SK-N-SH (cell line): Measurements from ENCODE around the gene MSANTD3. TPM values are rescaled to one million over a fixed set of nuclear protein-coding genes. Genes with fewer than 3 reads are reported as not detected.

ENCODE experiments used
- CTCF ChIA-PET: fragments of 300-600, 350-600 bp; formaldehyde crosslinking; extraction: SDS; loops from one replicate; lab custom pipeline; 2021; lab: Yijun Ruan, JAX
- POLR2A ChIA-PET: fragments of 350-600 bp; sonication (Branson Sonifier 250); formaldehyde crosslinking; extraction: SDS; loops from one replicate; lab custom pipeline; 2020; ENCODE audit warnings: antibody characterized with exemption, inconsistent platforms; lab: Yijun Ruan, JAX
- DNase-seq: peaks from one replicate; pipeline ENCODE4 v3.0.0; 2012
- H2AFZ ChIP-seq: fragments of 200-600 bp; sonication (generic); 2 replicates; pipeline ENCODE4 v1.8.1; 2016; ENCODE audit warnings: antibody characterized with exemption, mild to moderate bottlenecking, low read depth
- H3F3A ChIP-seq: fragments of 200-600 bp; sonication (generic); replicated peaks from 2 replicates; pipeline ENCODE3; 2016; ENCODE audit warnings: antibody characterized with exemption, mild to moderate bottlenecking; ENCODE audit not compliant: insufficient read depth
- H3K27ac ChIP-seq, 2 experiments: fragments of 200-500 bp in 1 of 2; fragments of 200-600 bp in 1 of 2; sonication (Bioruptor generic) in 1 of 2; sonication (generic), shearing (Covaris generic) in 1 of 2; 2 replicates each; pipeline versions ENCODE4 v1.5.1 to v1.6.1; 2014 to 2016; ENCODE audit warnings: low read depth in 2 of 2, inconsistent platforms in 1 of 2, low read length in 1 of 2, mild to moderate bottlenecking in 1 of 2, mixed read lengths in 1 of 2
- H3K27me3 ChIP-seq: fragments of 200-600 bp; sonication (generic), shearing (Covaris generic); 2 replicates; pipeline ENCODE4 v1.6.1; 2016; ENCODE audit warnings: mixed run types; ENCODE audit not compliant: insufficient read depth
- H3K36me3 ChIP-seq, 2 experiments: fragments of 200-500 bp in 1 of 2; fragments of 200-600 bp in 1 of 2; sonication (Bioruptor generic) in 1 of 2; sonication (generic) in 1 of 2; replicated peaks in 1 of 2; 2 replicates each; pipeline versions ENCODE3 to v1.5.1; 2014 to 2016; ENCODE audit warnings: low read length in 1 of 2, mild to moderate bottlenecking in 1 of 2; ENCODE audit not compliant: insufficient read depth in 2 of 2, control insufficient read depth in 1 of 2
- H3K4me1 ChIP-seq, 2 experiments: fragments of 200-500 bp in 1 of 2; fragments of 200-600 bp in 1 of 2; sonication (Bioruptor generic) in 1 of 2; sonication (generic), shearing (Covaris generic) in 1 of 2; 2 replicates each; pipeline versions ENCODE4 v1.5.1 to v1.6.1; 2014 to 2016; ENCODE audit warnings: low read depth in 1 of 2, low read length in 1 of 2, mixed run types in 1 of 2; ENCODE audit not compliant: insufficient read depth in 2 of 2, control insufficient read depth in 1 of 2
- H3K4me2 ChIP-seq: fragments of 200-600 bp; sonication (generic), shearing (Covaris generic); 2 replicates; pipeline ENCODE4 v1.6.1; 2017; ENCODE audit warnings: mixed run types
- H3K4me3 ChIP-seq, 2 experiments: fragments of 200-500 bp in 1 of 2; fragments of 200-600 bp in 1 of 2; sonication (Bioruptor generic) in 1 of 2; sonication (generic), shearing (Covaris generic) in 1 of 2; 2 replicates each; pipeline versions ENCODE4 v1.5.1 to v1.8.1; 2014 to 2016; ENCODE audit warnings: low read depth in 2 of 2, inconsistent platforms in 1 of 2, low read length in 1 of 2, mild to moderate bottlenecking in 1 of 2, mixed read lengths in 1 of 2, moderate library complexity in 1 of 2
- H3K79me2 ChIP-seq: fragments of 200-600 bp; sonication (generic); 2 replicates; pipeline ENCODE4 v1.8.1; 2017; ENCODE audit warnings: mild to moderate bottlenecking; ENCODE audit not compliant: insufficient read depth
- H3K9ac ChIP-seq: fragments of 200-600 bp; sonication (generic); 2 replicates; pipeline ENCODE4 v1.6.1; 2017; ENCODE audit warnings: mixed run types
- H3K9me2 ChIP-seq: fragments of 200-600 bp; sonication (generic); 2 replicates; pipeline ENCODE4 v1.6.1; 2017; ENCODE audit warnings: mixed run types
- H3K9me3 ChIP-seq: fragments of 200-600 bp; sonication (generic); 2 replicates; pipeline ENCODE4 v1.6.1; 2017; ENCODE audit warnings: mixed run types, mild to moderate bottlenecking, moderate library complexity
- H4K20me1 ChIP-seq: fragments of 200-600 bp; sonication (generic); 2 replicates; pipeline ENCODE4 v1.6.1; 2017; ENCODE audit warnings: mild to moderate bottlenecking, mixed run types; ENCODE audit not compliant: insufficient read depth
- CHD2 ChIP-seq: fragments of 150-350 bp; IDR thresholded peaks from 2 replicates; pipeline ENCODE4 v1.6.1; 2018; ENCODE audit warnings: low read length; ENCODE audit not compliant: partially characterized antibody
- EP300 ChIP-seq, 2 experiments: IDR thresholded peaks; 2 replicates each; pipeline versions ENCODE4 v1.4.0 to v1.6.1; 2012; ENCODE audit warnings: borderline replicate concordance in 1 of 2, low read depth in 1 of 2, low read length in 1 of 2
- EZH2phosphoT487 ChIP-seq: fragments of 200-600 bp; sonication (generic); IDR thresholded peaks from 2 replicates; pipeline ENCODE4 v1.6.1; 2017; ENCODE audit warnings: low read depth, mixed run types, mild to moderate bottlenecking, antibody characterized with exemption, moderate library complexity, borderline replicate concordance
- FOSL2 ChIP-seq: IDR thresholded peaks from 2 replicates; pipeline ENCODE4 v1.4.0; 2012; ENCODE audit warnings: low read depth, mild to moderate bottlenecking, moderate library complexity, borderline replicate concordance
- FOXJ3 ChIP-seq: sonication (generic); formaldehyde crosslinking; IDR thresholded peaks from 2 replicates; pipeline ENCODE4 v1.5.1; 2020; ENCODE audit warnings: mild to moderate bottlenecking, missing genetic modification reagents
- FOXM1 ChIP-seq: IDR thresholded peaks from 2 replicates; pipeline ENCODE4 v1.4.0; 2012; ENCODE audit warnings: low read depth, mild to moderate bottlenecking
- GABPA ChIP-seq: IDR thresholded peaks from 2 replicates; pipeline ENCODE4 v1.4.0; 2012; ENCODE audit warnings: low read depth, mild to moderate bottlenecking
- GATA2 ChIP-seq: sonication (generic); formaldehyde crosslinking; IDR thresholded peaks from 2 replicates; pipeline ENCODE4 v1.5.0; 2020; ENCODE audit warnings: mild to moderate bottlenecking, missing genetic modification reagents
- JUND ChIP-seq: IDR thresholded peaks from 2 replicates; pipeline ENCODE4 v1.4.0; 2012
- MEF2A ChIP-seq: IDR thresholded peaks from 2 replicates; pipeline ENCODE4 v1.4.0; 2012; ENCODE audit warnings: low read depth, borderline replicate concordance
- NRF1 ChIP-seq: IDR thresholded peaks from 2 replicates; pipeline ENCODE4 v1.6.1; 2012; ENCODE audit warnings: low read depth, mild to moderate bottlenecking, low read length
- RAD21 ChIP-seq: IDR thresholded peaks from 2 replicates; pipeline ENCODE4 v1.6.1; 2012; ENCODE audit warnings: mild to moderate bottlenecking, low read length
- TCF12 ChIP-seq: IDR thresholded peaks from 2 replicates; pipeline ENCODE4 v1.4.0; 2012
- TEAD4 ChIP-seq: IDR thresholded peaks from 2 replicates; pipeline ENCODE4 v1.4.0; 2012; ENCODE audit warnings: mild to moderate bottlenecking, borderline replicate concordance; ENCODE audit not compliant: insufficient read depth
- YY1 ChIP-seq: IDR thresholded peaks from 2 replicates; pipeline ENCODE4 v1.4.0; 2012; ENCODE audit warnings: low read depth, mild to moderate bottlenecking
- WGBS: methylation state at CpG from one replicate; pipeline ENCODE4 v1.1.6; 2017; ENCODE audit warnings: low lambda C conversion rate; 5-methylcytosine and 5-hydroxymethylcytosine counted together
- polyA plus RNA-seq, 3 experiments: library from polyadenylated mRNA; depleted of rRNA; stranded (reverse); fragments of >200 nt; gene quantifications; 2 replicates each; pipeline ENCODE4 v1.2.3, GENCODE V29; 2012
- TF ChIP-seq, protein P1 (sequence below): IDR thresholded peaks from 2 replicates; pipeline ENCODE4 v1.4.0; 2012; ENCODE audit warnings: low read depth, borderline replicate concordance
- TF ChIP-seq, protein P2 (sequence below): IDR thresholded peaks from 2 replicates; pipeline ENCODE4; 2012
- TF ChIP-seq, protein P3 (sequence below): IDR thresholded peaks from 2 replicates; pipeline ENCODE4 v1.6.1; 2012; ENCODE audit warnings: mild to moderate bottlenecking, low read depth, low read length, moderate library complexity
- TF ChIP-seq, protein P4 (sequence below): IDR thresholded peaks from 2 replicates; pipeline ENCODE4 v1.4.0; 2012; ENCODE audit warnings: low read depth

MSANTD3 gene
- polyA plus RNA-seq, 1 of the 3 experiments (the other 2 are of a cell fraction) = 48.3 TPM

DNA sequence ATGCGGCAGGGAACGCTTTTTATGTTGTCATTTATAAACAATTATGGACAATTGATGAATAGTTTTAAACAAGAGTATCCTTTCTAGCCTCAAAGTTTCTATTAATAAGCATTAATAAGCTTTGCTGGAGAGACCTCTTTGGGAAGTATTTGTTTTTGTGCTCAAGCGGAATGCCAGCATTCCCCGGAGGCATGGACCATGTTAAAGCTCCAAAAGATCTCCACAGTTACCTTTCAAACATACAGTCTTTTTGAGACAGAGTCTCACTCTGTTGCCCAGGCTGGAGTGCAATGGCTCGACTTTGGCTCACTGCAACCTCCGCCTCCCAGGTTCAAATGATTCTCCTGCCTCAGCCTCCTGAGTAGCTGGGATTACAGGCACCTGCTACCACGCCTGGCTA, 9.6 kb downstream of the MSANTD3 start:
- no peaks in the 10 kb centered on the region for H3K27me3 ChIP-seq
- no peak overlapping the region; a peak in 1 of 4 replicates for H3K27ac ChIP-seq
- peaks cover 100% of the 10 kb centered on the region for H3K79me2 ChIP-seq
- H3K9me3 ChIP-seq = no peaks in the 10 kb centered on the region
- WGBS = 95% methylated on average over 7 of the region's 7 CpGs
- no peak overlapping the region for H2AFZ ChIP-seq
- peaks cover 0 to 4% of the 10 kb centered on the region in 2 experiments; a peak in 1 of 4 replicates for H3K4me1 ChIP-seq
- peaks cover 12% of the 10 kb centered on the region for H3F3A ChIP-seq
- TF ChIP-seq MEF2A (no peak), EP300 (IDR thresholded peaks at IDR 0.05; ENCODE audit: borderline replicate concordance in 1 of 2, low read depth in 1 of 2, low read length in 1 of 2) (no peak)
- TF ChIP-seq, all 33 proteins: peak for 0
- peaks cover 85% of the 10 kb centered on the region for H4K20me1 ChIP-seq
- no peak for DNase-seq
- H3K36me3 ChIP-seq = peaks cover 2 to 9% of the 10 kb centered on the region in 2 experiments
- POLR2A ChIA-PET = no interaction called here
- no peak overlapping the region for H3K9ac ChIP-seq
- H3K4me2 ChIP-seq = no peak overlapping the region
- H3K4me3 ChIP-seq = no peak overlapping the region
- no peaks in the 10 kb centered on the region for H3K9me2 ChIP-seq
- CTCF ChIA-PET = interaction anchor here (0.8 to 3.0 kb wide), 13 partner anchors 9 to 1273 kb away, joined by 3 to 29 read pairs (median 5); partner anchors contain the start of gene MSANTD3

DNA sequence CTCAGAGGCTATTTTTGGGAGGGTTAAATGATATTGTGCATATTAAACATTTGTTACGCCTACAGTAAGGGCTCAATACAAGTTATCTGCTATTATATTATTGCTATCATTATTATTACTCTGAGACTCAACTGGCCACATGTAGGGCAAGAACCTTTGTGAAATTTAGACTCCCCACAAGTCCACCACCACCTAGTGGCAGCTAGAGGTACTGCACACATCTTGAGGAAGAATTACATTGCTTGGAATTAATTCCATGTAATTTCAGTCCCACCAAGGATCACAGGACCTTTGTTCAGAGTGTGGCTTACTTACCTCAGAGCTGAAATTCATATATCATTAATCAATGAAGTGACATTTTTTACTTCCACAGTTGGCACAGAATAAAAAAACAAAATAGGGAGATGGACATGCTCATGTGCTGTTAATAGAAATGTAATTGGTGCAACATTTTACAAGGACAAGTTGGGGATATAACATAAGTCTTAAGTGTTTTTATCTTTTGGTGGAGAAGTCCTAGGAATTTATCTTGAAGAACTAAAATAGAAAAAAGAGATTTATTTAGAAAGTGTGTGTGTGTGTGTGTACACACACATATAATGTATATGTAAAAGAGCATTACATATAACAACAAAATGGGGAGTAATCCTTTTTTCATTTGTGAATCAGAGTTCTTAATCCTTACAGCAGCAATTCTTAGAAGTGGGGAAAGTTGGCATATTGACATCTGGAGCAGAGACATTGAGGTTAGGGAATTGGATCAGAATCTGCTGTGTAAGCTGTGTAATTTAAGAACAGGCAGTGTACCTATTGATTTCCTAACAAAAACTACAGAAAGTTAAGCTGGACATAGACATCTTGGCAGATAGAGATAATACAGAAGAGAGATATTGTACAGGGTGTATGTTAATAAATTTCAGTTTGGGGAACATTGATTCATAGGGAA, 11.2 kb downstream of the MSANTD3 start:
- H3K9ac ChIP-seq = no peak overlapping the region
- peaks cover 0 to 3% of the 10 kb centered on the region in 2 experiments; a peak in 1 of 4 replicates for H3K4me1 ChIP-seq
- ChIA-PET POLR2A (no interaction called here), CTCF (interaction anchor here (0.6 to 3.0 kb wide), 30 partner anchors 10 to 1254 kb away, joined by 3 to 29 read pairs (median 4); partner anchors contain the start of genes MSANTD3, TEX10 and TMEFF1)
- no peaks in the 10 kb centered on the region for H3K9me2 ChIP-seq
- H4K20me1 ChIP-seq = peaks cover 96% of the 10 kb centered on the region
- no peak overlapping the region for H2AFZ ChIP-seq
- H3K36me3 ChIP-seq = peaks cover 3 to 22% of the 10 kb centered on the region in 2 experiments
- peaks cover 100% of the 10 kb centered on the region for H3K79me2 ChIP-seq
- no peak overlapping the region for H3K4me2 ChIP-seq
- no peaks in the 10 kb centered on the region for H3K27me3 ChIP-seq
- H3K9me3 ChIP-seq = no peaks in the 10 kb centered on the region
- H3F3A ChIP-seq = peaks cover 12% of the 10 kb centered on the region
- H3K27ac ChIP-seq = no peak overlapping the region; a peak in 1 of 4 replicates
- peak; percentile 58 for DNase-seq
- no peak overlapping the region; a peak in 1 of 4 replicates for H3K4me3 ChIP-seq
- WGBS = 22% methylated on average over 1 of the region's 1 CpG
- TF ChIP-seq FOXM1 = no peak
- TF ChIP-seq YY1 = no peak
- no peak for TF ChIP-seq FOXJ3 (CRISPR knock-in tag)
- TF ChIP-seq EZH2phosphoT487 = no peak
- TF ChIP-seq EP300 (IDR thresholded peaks at IDR 0.05; ENCODE audit: borderline replicate concordance in 1 of 2, low read depth in 1 of 2, low read length in 1 of 2) = no peak
- no peak for TF ChIP-seq NRF1
- no peak for TF ChIP-seq JUND
- TF ChIP-seq, protein P1, sequence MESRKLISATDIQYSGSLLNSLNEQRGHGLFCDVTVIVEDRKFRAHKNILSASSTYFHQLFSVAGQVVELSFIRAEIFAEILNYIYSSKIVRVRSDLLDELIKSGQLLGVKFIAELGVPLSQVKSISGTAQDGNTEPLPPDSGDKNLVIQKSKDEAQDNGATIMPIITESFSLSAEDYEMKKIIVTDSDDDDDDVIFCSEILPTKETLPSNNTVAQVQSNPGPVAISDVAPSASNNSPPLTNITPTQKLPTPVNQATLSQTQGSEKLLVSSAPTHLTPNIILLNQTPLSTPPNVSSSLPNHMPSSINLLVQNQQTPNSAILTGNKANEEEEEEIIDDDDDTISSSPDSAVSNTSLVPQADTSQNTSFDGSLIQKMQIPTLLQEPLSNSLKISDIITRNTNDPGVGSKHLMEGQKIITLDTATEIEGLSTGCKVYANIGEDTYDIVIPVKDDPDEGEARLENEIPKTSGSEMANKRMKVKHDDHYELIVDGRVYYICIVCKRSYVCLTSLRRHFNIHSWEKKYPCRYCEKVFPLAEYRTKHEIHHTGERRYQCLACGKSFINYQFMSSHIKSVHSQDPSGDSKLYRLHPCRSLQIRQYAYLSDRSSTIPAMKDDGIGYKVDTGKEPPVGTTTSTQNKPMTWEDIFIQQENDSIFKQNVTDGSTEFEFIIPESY = no peak
- TF ChIP-seq TEAD4 = no peak
- no peak for TF ChIP-seq CHD2
- peak; percentile 73 for TF ChIP-seq RAD21
- TF ChIP-seq GABPA = no peak
- TF ChIP-seq, protein P2, sequence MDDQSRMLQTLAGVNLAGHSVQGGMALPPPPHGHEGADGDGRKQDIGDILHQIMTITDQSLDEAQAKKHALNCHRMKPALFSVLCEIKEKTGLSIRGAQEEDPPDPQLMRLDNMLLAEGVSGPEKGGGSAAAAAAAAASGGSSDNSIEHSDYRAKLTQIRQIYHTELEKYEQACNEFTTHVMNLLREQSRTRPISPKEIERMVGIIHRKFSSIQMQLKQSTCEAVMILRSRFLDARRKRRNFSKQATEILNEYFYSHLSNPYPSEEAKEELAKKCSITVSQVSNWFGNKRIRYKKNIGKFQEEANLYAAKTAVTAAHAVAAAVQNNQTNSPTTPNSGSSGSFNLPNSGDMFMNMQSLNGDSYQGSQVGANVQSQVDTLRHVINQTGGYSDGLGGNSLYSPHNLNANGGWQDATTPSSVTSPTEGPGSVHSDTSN = no peak
- TF ChIP-seq, protein P3, sequence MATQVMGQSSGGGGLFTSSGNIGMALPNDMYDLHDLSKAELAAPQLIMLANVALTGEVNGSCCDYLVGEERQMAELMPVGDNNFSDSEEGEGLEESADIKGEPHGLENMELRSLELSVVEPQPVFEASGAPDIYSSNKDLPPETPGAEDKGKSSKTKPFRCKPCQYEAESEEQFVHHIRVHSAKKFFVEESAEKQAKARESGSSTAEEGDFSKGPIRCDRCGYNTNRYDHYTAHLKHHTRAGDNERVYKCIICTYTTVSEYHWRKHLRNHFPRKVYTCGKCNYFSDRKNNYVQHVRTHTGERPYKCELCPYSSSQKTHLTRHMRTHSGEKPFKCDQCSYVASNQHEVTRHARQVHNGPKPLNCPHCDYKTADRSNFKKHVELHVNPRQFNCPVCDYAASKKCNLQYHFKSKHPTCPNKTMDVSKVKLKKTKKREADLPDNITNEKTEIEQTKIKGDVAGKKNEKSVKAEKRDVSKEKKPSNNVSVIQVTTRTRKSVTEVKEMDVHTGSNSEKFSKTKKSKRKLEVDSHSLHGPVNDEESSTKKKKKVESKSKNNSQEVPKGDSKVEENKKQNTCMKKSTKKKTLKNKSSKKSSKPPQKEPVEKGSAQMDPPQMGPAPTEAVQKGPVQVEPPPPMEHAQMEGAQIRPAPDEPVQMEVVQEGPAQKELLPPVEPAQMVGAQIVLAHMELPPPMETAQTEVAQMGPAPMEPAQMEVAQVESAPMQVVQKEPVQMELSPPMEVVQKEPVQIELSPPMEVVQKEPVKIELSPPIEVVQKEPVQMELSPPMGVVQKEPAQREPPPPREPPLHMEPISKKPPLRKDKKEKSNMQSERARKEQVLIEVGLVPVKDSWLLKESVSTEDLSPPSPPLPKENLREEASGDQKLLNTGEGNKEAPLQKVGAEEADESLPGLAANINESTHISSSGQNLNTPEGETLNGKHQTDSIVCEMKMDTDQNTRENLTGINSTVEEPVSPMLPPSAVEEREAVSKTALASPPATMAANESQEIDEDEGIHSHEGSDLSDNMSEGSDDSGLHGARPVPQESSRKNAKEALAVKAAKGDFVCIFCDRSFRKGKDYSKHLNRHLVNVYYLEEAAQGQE = no peak
- TF ChIP-seq TCF12 = no peak
- TF ChIP-seq, protein P4, sequence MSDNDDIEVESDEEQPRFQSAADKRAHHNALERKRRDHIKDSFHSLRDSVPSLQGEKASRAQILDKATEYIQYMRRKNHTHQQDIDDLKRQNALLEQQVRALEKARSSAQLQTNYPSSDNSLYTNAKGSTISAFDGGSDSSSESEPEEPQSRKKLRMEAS = 0 out of 2 replicates have a peak, but pooled peaks have one; percentile 24
- no peak for TF ChIP-seq MEF2A
- TF ChIP-seq FOSL2 = no peak
- TF ChIP-seq GATA2 (CRISPR knock-in tag) = no peak
